ENCODE data around the gene C1GALT1. TPM values are rescaled to one million over a fixed set of nuclear protein-coding genes. Genes with fewer than 3 reads are reported as not detected.

C1GALT1 gene
- total RNA-seq = 10.4 and 34.4 TPM in 2 replicates

DNA sequence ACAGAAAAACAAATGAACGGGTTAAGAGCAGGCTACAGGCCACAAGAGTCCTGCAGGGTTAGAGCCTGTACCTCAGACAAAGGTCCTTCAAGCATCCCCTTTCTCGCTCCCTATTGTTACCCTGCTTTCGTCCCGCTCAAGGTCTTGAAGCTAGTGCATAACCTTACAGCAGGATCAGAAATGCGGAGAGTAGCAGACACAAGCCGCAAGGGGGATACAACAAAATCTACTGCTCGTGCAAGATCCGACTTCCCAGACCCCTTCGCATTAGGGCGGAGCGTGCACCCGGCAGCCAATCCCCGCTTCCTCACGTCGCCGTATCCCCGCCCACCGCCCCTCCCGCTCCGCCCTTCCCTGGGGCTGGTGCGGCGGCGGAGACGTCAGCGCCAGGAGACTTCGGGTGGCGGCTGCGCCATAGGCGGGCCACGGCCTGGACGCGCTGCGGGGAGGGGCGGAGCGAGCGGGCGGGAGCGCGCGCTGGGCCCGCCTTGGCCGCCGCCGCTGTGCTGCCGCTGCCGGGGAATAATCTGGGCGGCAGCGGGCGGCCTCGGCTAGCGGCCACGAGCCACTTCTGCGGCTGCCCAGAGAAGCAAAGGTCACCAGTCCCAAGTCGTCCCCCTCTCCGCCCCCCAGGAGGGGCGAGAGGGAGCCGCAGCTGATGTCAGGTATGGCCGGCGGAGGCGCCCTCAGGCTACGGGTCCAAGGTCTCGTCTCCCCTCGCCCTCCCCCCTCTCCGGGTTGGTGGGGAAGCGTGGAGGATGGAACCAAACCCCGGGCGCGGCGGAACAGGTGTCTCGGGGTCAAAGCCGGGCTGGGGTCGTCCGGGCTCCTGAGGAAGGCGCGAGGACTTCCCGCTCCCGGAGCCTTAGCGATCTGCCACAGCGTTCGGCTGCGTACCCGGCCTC is at the start of gene C1GALT1:
C1GALT1 (plus strand) TSS at position 389 of the 905 bp plus-strand sequence. CDS start 51,776 bp downstream, outside the sequence.

Measured in epithelial cell of alveolus of lung (primary cell).